ENCODE results near the gene IL4R.
A peak's percentile ranks its signal among the peaks of the same experiment; 100 is the strongest.

Gene IL4R

DNA sequence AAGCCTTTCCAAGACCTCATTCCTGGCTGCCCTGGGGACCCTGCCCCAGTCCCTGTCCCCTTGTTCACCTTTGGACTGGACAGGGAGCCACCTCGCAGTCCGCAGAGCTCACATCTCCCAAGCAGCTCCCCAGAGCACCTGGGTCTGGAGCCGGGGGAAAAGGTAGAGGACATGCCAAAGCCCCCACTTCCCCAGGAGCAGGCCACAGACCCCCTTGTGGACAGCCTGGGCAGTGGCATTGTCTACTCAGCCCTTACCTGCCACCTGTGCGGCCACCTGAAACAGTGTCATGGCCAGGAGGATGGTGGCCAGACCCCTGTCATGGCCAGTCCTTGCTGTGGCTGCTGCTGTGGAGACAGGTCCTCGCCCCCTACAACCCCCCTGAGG is 49.5 kb downstream of the IL4R start:
- FAIRE-seq, result no peak

DNA sequence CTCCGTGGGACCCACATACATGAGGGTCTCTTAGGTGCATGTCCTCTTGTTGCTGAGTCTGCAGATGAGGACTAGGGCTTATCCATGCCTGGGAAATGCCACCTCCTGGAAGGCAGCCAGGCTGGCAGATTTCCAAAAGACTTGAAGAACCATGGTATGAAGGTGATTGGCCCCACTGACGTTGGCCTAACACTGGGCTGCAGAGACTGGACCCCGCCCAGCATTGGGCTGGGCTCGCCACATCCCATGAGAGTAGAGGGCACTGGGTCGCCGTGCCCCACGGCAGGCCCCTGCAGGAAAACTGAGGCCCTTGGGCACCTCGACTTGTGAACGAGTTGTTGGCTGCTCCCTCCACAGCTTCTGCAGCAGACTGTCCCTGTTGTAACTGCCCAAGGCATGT is 50.0 kb downstream of the IL4R start:
- FAIRE-seq, result no peak

DNA sequence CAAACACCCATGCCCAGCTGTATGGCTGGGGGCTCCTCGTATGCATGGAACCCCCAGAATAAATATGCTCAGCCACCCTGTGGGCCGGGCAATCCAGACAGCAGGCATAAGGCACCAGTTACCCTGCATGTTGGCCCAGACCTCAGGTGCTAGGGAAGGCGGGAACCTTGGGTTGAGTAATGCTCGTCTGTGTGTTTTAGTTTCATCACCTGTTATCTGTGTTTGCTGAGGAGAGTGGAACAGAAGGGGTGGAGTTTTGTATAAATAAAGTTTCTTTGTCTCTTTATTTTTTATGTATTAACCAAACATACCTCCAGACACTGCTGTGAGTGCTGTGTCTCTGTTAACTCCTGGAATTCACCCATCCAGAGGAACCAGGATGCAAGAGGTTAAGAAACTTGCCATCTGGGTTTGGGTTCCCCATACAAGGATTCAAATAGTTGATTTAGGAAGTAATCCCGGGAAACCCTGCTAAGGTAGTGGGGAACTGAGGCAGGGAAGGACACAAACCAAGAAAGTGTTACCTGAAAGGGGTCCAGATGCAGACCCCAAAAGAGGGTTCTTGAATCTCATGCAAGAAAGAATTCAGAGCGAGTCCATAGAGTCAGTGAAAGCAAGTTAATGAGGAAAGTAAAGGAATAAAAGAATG is 50.8 kb downstream of the IL4R start:
- no peak for FAIRE-seq

DNA sequence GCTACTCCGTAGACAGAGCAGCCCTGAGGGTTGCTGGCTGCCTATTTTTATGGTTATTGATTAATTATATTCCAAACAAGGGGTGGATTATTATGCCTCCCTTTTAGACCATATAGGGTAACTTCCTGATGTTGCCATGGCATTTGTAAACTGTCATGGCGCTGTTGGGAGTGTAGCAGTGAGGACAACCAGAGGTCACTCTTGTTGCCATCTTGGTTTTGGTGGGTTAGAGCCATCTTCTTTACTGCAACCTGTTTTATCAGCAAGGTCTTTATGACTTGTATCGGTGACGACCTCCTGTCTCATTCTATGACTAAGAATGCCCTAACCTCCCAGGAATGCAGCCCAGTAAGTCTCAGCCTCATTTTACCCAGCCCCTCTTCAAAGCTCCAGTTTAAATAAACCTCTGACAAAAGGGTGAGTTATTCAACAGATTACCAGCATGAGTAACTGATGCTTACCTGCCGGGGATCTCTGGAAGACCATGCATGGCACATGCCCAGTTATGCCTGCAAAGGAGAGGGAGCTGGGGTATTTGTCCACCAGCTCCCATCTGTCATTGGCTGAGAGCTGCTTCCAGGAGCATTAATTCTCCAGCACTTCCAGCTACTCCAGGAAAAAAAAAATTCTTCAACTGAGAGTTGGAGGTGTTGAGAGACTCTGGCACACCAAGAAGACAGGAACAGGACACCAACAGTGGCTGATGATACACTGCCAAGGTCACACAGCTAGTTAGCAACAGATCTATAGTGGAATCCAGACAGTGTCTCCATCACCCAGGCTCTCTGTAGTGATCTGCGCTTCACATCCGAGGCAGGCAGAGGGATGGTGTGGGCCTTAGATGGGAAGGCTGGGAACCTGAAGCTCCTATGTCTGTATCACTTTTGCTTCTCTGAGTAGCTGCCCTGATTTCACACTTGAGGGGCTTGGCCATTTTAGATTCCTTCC is 51.6 kb downstream of the IL4R start:
- FAIRE-seq, result no peak

DNA sequence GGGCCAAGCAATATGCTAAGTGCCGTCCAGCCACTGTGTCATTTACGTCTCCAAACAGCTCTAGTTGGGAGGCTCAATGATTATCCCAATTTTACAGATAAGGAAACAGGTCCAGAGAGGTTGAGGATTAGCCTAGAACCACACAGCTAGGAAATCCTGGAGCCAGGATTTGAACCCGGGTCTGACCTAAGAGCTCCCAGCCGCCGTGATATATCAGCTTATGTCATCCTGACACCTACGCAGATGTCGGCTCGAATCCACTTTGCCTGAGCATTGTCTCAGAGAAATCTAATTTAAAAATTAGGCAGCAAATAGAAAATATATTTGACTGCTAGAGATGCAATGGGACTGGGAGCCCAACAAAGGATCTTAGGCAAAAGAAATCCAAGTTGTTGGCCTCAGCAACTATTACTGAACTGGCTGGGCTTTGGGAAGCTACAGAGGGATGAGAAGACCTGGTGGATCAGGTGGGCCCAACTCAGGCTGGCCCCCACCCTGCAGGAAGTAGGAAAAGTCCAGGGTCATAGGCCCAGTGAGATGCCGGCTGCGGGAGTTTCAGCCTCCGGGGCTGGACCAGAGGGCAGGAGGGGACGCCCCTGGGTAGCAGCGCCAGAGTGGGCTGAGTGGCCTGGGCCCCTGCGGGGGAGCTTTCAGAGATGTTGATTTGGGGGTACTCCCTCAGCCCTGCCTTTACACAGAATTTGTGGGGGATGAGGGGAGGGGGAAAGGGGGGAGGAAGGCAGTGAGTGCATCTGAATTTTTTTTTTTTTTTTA is 53.1 kb downstream of the IL4R start:
- FAIRE-seq, result no peak

DNA sequence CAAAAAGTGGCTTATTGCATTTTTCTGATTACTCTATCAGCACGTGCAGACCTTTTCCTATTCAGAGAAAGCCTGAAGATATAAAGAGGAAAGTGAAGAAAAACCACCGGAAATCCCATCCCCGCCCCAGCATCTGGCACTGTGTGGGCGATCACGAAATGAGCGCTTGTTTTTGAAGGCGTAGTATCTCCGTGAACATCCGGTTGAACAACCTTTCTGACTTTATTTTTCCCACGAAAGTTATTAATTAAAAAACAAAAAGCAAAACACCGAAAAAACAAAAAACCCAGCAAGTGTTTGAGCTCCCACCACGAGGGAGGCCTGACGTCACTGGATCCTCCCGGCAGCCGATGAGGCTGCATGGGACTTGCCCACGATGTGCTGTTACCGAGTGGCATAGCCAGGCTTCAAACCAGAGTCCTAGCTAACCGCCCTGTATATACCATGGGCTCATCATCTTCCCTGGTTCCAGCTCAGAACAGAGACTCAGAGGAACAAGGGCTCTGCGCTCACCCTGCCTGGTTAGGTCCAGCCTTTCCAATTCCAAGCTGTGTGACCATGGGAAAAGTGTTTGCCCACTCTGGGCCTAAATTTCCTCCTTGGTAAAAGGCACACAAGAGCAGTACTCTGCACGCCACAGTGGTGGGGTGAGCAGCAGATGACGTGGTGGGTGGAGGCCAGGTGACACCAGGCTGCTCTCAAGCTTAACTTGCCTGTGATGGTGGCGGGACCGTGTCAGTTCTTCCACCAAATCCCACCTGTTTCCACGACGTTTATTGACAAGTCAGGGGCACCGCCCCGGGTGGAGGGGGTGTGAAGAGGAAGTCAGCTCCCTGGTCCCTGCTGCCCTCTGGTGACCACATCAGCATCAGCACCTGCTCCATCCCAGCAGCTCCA is 53.9 kb downstream of the IL4R start:
- FAIRE-seq, result no peak

DNA sequence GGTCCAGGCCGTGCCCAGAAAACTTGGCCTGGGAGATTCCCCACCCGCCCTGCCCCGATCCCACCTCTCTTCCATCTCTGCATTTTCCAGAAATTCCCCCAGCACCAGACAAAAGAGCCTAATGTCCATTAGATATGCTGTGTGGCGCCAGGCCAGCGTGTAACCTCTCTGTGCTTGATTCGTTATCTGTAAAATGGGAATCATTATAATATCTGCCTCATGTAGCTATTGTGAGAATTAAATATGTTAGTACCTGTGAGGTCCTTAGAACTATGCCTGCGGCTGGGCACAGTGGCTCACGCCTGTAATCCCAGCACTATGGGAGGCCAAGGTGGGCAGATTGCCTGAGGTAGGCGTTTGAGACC is 54.6 kb downstream of the IL4R start:
- no peak for FAIRE-seq

DNA sequence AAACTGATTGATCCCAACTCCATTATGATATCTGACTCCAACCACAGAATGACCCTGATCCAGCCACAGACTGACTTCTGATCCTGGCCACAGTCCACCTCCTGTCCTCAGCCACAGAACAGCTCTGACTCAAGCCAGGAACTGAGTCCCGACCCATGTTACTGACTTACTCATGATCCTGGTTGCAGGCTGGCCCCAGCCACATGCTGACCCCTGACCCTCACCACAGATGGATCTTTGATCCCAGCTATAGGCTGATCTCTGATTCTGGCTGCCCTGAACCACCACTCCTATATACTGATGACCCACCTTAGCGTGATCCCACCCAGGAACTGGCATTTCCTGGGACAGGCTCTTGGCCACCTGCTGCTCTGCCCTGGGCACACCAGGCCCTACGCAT is 56.0 kb downstream of the IL4R start:
- no peak for FAIRE-seq

DNA sequence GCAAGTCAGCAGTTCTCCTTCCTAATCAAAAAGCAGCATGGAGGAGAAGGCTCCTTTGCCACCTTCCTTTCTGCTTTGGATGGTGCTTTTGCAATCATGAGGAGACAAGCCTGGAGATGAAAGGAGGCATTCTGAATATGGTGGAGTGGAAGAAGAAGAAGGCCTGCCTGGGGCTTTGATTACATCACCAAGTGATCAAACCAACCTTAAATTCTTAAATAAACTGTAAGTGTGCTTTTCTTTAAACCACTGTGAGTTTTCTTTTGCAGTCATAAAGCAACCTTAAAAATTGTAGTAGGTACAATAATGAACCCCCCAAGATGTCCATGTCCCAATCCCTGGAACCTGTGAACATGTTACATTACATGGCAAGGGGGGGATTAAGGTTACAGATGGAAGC is 56.5 kb downstream of the IL4R start:
- FAIRE-seq, result no peak

DNA sequence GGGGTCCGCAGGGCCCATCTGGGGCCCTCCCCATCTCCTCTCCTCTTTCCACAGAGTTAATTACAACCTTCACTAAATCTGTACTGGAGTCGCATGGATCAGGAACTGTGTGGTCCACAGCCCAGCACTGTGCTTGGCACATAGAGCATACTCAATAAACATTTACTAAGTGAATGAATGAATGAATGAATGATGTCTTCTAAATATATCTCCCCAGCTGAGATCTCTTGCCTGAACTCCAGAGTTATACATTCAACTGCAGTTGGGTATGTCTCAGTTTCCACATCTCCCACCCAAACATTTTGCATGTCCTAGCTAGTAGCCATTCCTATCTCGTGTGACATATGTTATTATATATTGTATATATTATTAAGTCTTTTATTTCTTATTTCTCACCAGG is 59.5 kb downstream of the IL4R start:
- no peak for FAIRE-seq

DNA sequence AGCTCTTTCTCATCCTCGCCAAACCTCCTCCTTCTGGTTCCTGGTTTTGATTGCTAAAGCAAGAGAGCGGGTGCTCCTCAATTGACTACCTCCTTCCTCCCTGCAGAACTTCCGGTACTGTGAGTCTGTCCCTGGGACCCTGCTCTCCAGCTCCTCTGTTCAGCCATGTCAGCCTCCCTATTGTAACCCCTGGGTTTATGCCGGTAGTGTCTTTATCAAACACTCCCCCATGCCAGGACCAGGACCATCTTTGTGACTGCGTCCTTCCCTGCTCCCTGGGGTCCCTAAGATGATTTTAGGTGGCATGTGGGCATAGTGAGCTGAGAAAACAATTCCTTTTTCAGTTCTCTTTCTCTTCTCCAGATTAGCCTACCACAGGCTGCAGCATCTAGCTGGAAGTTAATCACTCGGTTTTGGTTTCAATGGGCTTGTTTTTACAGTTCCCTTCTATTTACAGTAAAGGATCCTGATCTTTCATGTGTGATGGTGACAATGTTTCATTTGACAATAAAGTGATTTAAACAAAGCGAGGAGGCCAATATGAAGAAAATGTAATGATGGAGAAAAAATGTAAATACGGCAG is 60.5 kb downstream of the IL4R start:
- FAIRE-seq, result no peak

DNA sequence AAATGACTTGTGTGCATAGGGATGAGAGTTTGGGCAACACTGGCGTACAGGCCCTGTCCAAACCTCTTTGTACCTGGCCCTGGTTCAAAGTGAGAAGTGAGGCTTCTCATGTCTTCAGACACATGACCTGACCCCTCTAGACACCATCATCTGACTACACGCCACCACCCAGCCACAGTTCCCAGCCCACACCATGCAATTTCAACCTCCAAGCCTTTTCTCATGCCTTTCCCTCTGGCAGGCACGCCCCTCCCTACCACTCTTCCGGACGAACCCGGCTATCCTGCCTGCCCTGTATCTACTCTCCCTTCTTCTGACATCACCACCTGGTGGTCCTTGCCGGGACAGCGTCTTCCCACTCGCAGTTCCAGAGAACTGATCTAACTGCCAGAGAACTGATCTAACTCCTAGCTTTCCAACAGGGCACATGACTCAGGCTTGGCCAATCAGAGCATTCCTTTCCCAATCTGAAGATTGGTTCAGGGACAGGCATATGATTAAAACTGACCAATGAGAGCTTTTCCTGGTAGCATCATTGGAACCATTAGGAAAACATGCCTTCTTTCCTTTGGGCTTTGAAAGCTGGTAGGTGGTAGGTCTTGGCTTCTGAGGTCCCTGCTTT is 61.1 kb downstream of the IL4R start:
- FAIRE-seq, result peak; percentile 62

DNA sequence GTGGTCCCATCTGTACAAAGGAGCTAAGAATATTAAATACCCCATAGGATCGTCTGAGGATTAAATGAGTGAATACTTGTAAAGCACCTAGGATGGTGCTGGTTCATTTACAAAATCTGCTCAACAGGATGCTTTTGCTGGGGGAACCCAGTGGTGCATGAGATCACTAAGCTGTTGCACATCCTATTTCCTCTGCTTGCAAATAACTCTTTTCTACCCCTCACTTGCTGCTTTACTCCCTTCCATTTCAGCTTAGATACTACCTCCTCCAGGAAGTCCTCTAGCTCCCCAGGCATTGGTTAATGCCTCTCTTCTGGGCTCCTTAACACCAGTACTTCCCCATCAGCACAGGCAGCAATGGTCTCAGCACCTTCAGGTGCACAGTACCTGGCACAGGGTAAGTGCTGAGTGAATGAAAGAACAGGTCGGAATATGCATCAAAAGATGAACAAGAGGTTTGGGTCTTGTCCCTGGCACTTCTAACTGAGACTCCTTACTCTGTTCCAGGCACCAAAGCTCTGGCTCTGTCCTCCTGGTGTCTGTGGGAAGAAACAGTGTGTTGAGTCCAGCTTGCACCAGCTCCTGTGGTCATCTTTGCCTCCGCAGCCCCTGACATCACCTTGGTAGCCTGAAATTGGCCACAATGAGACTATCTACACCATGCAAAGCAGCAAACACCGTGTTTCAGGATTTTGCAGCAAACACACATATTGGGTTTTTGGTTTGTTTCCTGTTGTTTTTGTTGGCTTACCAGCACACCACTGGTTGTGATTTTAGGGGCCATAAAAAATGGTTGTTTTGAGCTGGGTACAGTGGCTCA is 64.1 kb downstream of the IL4R start:
- no peak for FAIRE-seq

DNA sequence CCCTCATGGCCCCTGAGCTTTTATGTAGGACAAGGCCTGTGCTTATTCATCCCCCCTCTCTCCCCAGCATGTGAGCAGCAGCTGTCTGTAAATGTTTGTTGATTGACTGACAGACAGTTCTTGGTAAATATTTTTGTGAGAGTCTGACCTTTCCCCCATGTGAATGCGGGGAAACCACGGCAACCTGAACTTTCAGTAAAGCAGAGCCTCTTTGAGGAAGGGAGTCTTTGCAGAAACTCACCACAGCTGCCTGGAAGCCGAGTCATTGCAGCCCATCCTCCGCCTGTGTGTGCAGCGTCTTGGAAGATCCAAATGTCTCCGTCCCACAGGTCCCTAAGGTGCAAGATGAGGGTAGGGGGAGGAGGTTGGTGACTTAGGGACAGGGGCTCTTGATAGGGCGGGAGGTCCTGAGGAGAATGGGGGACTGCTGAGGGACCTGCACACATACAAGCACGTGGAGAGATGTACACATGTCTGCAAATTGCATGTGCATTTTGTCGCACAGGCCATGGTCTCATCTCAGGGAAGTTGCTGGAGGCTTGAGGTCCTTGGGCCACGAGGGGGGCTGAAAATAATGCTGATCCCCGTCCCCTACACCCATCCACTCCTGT is 65.2 kb downstream of the IL4R start:
- no peak for FAIRE-seq

DNA sequence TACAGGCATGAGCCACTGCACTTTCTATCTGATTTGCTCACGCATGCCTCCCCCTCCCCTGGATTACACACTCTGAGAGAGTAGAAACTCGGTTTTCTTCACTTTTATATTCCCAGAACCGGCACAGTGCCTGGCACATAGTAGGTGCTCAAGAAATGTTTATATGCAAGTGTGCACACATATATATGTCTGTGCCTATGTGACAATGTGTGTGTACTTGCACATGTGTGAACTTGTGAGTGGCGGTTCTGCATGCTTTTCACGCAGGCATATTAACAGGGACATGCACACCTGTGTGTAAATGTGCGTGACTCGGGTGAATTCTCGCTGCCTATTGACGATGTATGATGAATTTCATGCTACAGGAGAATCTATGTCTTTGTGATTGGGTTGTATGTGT is 66.1 kb downstream of the IL4R start:
- no peak for FAIRE-seq

DNA sequence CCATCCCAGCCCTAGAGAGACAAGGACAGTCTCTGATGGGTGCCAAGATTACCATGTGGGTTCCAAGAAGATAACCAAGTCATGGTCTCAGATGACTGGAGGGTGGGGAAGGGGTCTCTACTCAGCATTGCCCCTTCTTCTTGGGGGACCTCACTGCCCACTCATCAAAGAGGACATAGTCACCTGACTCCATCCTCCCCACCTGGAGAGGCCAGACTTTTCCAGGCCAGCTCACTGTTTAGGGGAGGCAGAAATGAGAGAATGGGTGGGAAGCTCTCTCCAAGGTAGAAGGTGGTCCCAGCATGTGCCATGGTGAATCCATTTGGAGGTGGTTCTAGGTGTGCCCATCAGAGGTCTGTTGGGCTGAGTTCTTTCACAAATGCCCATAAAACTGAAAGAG is 67.5 kb downstream of the IL4R start:
- FAIRE-seq, result no peak

DNA sequence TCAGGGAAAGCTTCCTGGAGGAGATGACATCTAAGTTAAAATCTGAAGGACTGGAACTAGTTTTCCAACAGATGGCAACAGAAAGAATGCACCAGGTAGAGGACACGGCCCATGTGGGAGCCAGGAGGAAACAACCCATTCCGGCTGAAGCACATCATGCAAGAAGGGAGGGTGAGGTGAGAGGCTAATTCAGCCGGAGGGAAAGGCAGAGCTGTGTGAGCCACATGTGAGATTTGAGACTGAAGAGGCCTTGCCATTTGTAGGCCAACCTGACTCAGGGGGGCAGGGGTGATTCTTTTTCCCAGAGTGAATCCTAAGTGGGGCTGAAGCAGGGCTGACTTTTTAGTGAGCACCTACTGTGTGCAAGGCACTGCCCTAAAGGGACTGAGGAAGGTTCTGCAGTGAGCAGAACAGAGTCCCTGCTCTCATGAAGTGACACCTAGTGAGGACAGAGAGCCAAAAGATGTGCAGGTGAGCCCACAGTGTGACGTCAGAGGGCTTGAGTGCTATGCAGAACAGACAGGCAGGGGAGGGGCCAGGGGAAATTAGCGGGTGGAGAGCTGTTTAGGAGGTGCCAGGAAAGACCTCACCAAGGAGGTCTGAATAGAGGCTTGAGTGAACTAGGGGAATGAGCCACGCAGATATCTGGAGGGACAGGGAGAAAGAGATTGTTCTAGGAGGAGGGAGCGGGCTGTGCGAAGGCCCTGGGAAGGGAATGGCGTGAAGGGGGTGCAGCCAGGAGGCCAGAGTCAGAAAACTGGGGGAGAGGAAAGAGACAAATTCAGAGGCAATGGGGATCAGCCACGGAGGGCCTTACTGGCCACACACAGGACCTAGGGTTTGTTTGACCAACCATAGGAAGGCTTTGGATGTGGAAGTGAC is 68.4 kb downstream of the IL4R start:
- no peak for FAIRE-seq

DNA sequence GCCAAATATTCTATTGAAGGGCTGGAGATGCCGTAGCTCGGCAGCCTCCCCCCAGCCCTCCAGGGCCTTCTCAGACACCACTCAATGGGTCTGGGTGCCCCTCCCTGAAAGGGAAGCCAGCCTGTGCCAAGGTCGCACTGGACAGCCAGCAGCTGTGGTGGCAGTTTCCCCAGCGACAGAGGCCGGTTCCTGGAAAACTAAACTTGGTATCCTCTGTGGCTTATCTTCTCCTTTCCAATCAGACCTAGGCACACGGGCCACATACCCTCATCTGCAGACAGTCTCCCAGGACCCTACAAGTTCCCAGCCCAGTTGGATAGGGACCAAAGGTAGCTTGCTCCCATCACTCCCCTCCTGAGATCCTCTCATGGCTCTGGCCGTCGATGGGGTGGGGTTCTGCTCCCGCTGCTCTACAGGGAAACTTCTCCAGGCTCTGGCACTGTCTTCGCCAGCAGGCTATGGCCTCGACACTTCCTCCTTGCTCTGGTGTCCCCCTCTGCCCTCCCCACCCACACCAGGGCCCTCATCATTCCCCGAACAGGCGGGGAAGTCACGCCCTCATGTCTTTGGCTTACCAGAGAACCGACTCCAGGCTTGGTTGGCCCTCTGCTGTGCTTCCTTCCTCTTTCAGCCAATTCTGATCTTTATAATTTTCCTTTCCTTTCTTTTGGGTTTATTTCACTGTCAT is 69.9 kb downstream of the IL4R start:
- no peak for FAIRE-seq

DNA sequence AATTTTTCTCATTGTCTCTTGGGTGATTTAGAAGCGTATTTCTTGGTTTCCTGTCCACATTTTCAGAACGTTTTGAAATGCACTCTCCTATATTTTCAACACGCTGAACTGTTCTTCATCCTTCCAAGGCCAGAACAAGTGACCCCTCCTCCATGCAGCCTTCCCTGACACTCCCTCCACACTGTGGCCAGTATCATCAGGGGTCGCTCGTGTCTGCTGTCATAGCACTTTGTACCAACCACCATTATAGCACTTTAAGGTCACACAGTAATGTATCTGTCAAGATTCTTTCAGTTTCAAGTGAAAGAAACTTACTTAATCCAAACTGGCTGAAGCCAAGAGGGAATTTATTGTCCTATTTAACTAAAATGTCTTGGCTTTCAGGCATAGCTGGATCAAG is 70.7 kb downstream of the IL4R start:
- FAIRE-seq, result no peak
